ENCODE measurements around the gene PSMA1. TPM values are rescaled to one million over a fixed set of nuclear protein-coding genes. Genes with fewer than 3 reads are reported as not detected.
"Not testable (repeated sequence)": the region's sequence is repeated elsewhere in the genome, so short reads cannot be mapped to it uniquely, and the experiment has no call there.

PSMA1 gene
- total RNA-seq (2014; rRNA removed; shearing (Covaris generic)) (159 and 175 TPM in 2 replicates), polyA plus RNA-seq (2016; fragmentation: Nextera tagmentation; extraction: Ambion mirVana) (285 and 303 TPM in 2 replicates)

- Histone ChIP-seq H4K20me1 (ENCODE audit: insufficient read depth) (no peaks in the 10 kb centered on the region; the same call in 1 of the 2 replicates), H3K36me3 (ENCODE audit: low read depth) (peaks cover 27% of the 10 kb centered on the region), H3K9me2 (ENCODE audit: insufficient read depth) (no peaks in the 10 kb centered on the region), H2AFZ (peak within 1 kb of the TSS; percentile 99), H3F3A (ENCODE audit: insufficient read depth) (no peaks in the 10 kb centered on the region; the same call in 1 of the 2 replicates), H3K27ac (peak within 1 kb of the TSS; percentile 95), H3K4me2 (ENCODE audit: unreplicated experiment) (peak within 1 kb of the TSS; percentile 100), H3K4me1 (ENCODE audit: insufficient read depth) (peaks cover 14% of the 10 kb centered on the region), H3K9me3 (ENCODE audit: low read depth) (no peaks in the 10 kb centered on the region), H3K9ac (peak within 1 kb of the TSS; percentile 100), H3K4me3 (peak within 1 kb of the TSS; percentile 92), H3K27me3 (replicated peaks; ENCODE audit: insufficient read depth) (no peaks in the 10 kb centered on the region), H3K79me2 (ENCODE audit: insufficient read depth) (peaks cover 47% of the 10 kb centered on the region)
- in situ Hi-C loops (cut with MboI), result no loop called here
- TF ChIP-seq EZH2phosphoT487 (IDR thresholded peaks at IDR 0.05; ENCODE audit: insufficient read depth, low read depth) (no peak), EZH2 (IDR thresholded peaks at IDR 0.05; ENCODE audit: insufficient read depth, poor library complexity, severe bottlenecking) (no peak)
- peak; percentile 98 for DNase-seq
- 1 to 2% methylated on average over 55 to 56 of the region's 56 CpGs for WGBS, 2 experiments (ENCODE audit: low coverage in 1 of 2, low lambda C conversion rate in 2 of 2, missing lambda C conversion rate in 2 of 2)
Measured at GRCh38 chr11:14519917-14520746, at the start of gene PSMA1. Gene PSMA1 (minus strand): TSS chr11:14520386. CDS start chr11:14520299, 87 bp downstream.

DNA sequence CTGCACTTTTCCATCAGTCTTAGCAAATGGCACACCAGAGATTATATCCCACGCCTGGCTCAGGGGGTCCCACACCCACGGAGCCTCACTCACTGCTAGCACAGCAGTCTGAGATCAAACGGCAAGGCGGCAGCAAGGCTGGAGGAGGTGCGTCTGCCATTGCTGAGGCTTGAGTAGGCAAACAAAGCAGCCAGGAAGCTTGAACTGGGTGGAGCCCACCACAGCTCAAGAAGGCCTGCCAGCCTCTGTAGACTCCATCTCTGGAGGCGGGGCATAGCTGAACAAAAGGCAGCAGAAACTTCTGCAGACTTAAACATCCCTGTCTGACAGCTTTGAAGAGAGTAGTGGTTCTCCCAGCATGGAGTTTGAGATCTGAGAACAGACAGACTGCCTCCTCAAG is 49.3 kb upstream of the PSMA1 start:
- H3K4me3 ChIP-seq; H3K27ac ChIP-seq; H4K20me1 ChIP-seq (ENCODE audit: insufficient read depth); H3K4me2 ChIP-seq (ENCODE audit: unreplicated experiment); H3K9ac ChIP-seq; in situ Hi-C loops (cut with MboI); DNase-seq; H3F3A ChIP-seq (ENCODE audit: insufficient read depth); H3K9me2 ChIP-seq (ENCODE audit: insufficient read depth); H3K27me3 ChIP-seq (replicated peaks; ENCODE audit: insufficient read depth); H3K79me2 ChIP-seq (ENCODE audit: insufficient read depth); H3K9me3 ChIP-seq (ENCODE audit: low read depth); H2AFZ ChIP-seq; H3K36me3 ChIP-seq (ENCODE audit: low read depth); H3K4me1 ChIP-seq (ENCODE audit: insufficient read depth): not testable (repeated sequence)
- WGBS, 2 experiments (ENCODE audit: low coverage in 1 of 2, low lambda C conversion rate in 2 of 2, missing lambda C conversion rate in 2 of 2), result 20 to 22% methylated on average over 6 of the region's 6 CpGs

DNA sequence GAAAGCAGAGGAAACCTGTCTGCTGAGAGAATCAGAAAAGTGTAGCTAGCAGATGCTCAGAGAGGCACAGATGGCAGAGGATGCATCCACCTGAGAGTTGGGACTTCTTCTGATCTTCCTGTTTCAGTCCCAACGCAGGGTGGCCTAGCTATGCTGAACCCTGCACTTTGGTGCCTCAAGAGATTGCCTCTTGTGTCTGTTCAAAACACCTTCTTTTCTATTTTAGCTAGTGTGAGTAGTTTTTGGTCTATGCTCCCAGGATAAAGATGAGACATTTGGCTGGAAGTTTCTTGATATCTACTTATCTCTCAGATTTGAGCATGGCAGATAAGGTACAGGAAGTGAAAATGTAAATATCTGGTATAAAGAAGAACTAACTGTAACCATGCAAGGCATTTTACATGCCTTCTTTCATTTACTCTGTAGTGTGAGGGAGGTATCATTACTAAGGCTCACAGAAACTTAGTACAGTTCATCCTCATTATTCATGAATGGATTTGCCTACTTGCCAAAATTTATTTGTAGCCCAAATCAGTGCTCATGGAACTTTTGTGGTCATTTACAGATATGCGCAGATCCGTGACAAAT is 47.0 kb upstream of the PSMA1 start:
- 48 to 58% methylated on average over 3 of the region's 3 CpGs for WGBS, 2 experiments (ENCODE audit: low coverage in 1 of 2, low lambda C conversion rate in 2 of 2, missing lambda C conversion rate in 2 of 2)

DNA sequence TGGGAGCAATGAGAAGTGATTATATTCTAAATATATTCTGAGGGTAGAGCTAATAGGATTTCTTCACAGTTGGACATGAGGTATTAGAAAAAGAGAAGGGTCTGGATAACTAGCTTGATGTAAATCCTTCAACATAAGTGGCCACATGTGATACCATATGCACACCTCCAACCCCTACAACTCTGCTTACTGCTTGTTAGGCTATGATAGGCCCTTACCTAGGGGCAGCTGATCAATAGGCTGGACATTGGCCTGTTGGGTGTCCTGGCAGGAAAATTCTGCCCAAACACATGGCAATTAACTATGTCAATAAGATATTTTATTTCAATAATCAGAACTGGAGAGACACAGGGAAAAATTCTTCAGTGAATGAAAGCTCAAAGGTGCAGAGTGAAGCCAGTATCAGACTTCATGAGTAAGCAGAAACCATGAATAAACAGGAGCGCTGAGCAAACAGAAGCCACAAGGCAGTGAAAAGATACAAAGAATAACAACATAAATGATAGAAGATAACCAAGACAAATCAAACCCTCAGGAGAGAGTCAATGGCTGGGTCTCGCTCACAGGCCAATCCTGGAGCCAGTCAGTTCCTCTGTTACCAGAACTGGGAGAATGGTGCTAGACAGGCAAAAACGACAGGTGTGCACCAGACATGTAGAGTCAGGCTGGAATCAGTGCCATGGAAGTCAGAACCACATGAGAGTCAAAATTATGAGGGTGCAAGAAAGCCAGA is 46.3 kb upstream of the PSMA1 start:
- no peak for DNase-seq
- TF ChIP-seq EZH2 (IDR thresholded peaks at IDR 0.05; ENCODE audit: insufficient read depth, poor library complexity, severe bottlenecking), result no peak
- TF ChIP-seq EZH2phosphoT487 (IDR thresholded peaks at IDR 0.05; ENCODE audit: insufficient read depth, low read depth), result no peak
- no peaks in the 10 kb centered on the region for H3K9me2 ChIP-seq (ENCODE audit: insufficient read depth)
- no peaks in the 10 kb centered on the region for H3K36me3 ChIP-seq (ENCODE audit: low read depth)
- no peak overlapping the region for H3K9ac ChIP-seq
- no peak overlapping the region for H2AFZ ChIP-seq
- no peak overlapping the region for H3K4me3 ChIP-seq
- in situ Hi-C loops (cut with MboI), result no loop called here
- H3K4me1 ChIP-seq (ENCODE audit: insufficient read depth), result no peaks in the 10 kb centered on the region
- no peaks in the 10 kb centered on the region for H4K20me1 ChIP-seq (ENCODE audit: insufficient read depth)
- no peaks in the 10 kb centered on the region for H3K27me3 ChIP-seq (replicated peaks; ENCODE audit: insufficient read depth)
- no peak overlapping the region for H3K4me2 ChIP-seq (ENCODE audit: unreplicated experiment)
- 38 to 46% methylated on average over 3 of the region's 3 CpGs for WGBS, 2 experiments (ENCODE audit: low coverage in 1 of 2, low lambda C conversion rate in 2 of 2, missing lambda C conversion rate in 2 of 2)
- no peaks in the 10 kb centered on the region for H3K79me2 ChIP-seq (ENCODE audit: insufficient read depth)
- H3K27ac ChIP-seq, result no peak overlapping the region
- no peaks in the 10 kb centered on the region for H3F3A ChIP-seq (ENCODE audit: insufficient read depth)
- no peaks in the 10 kb centered on the region for H3K9me3 ChIP-seq (ENCODE audit: low read depth)

More for the DNA sequence above, 47.0 kb upstream of the PSMA1 start:
- TF ChIP-seq EZH2phosphoT487 (IDR thresholded peaks at IDR 0.05; ENCODE audit: insufficient read depth, low read depth), result no peak
- TF ChIP-seq EZH2 (IDR thresholded peaks at IDR 0.05; ENCODE audit: insufficient read depth, poor library complexity, severe bottlenecking), result no peak
- Histone ChIP-seq H4K20me1 (ENCODE audit: insufficient read depth) (no peaks in the 10 kb centered on the region), H3K4me1 (ENCODE audit: insufficient read depth) (no peaks in the 10 kb centered on the region), H3K9ac (no peak overlapping the region), H3K79me2 (ENCODE audit: insufficient read depth) (no peaks in the 10 kb centered on the region), H3F3A (ENCODE audit: insufficient read depth) (no peaks in the 10 kb centered on the region), H3K27ac (no peak overlapping the region), H3K9me2 (ENCODE audit: insufficient read depth) (no peaks in the 10 kb centered on the region), H3K36me3 (ENCODE audit: low read depth) (no peaks in the 10 kb centered on the region), H3K27me3 (replicated peaks; ENCODE audit: insufficient read depth) (no peaks in the 10 kb centered on the region), H3K9me3 (ENCODE audit: low read depth) (no peaks in the 10 kb centered on the region), H3K4me2 (ENCODE audit: unreplicated experiment) (no peak overlapping the region), H2AFZ (no peak overlapping the region), H3K4me3 (no peak overlapping the region)
- DNase-seq, result no peak
- in situ Hi-C loops (cut with MboI), result no loop called here
